HG03565 (cell line): ENCODE data around the gene ZNF618.

ENCODE experiments used
- ATAC-seq: cut with Tn5 transposase; IDR thresholded peaks from one replicate; pipeline ENCODE4 v1.9.1; 2021; ENCODE audit warnings: mild to moderate bottlenecking, moderate library complexity; ENCODE audit not compliant: unreplicated experiment

The ZNF618 gene

DNA sequence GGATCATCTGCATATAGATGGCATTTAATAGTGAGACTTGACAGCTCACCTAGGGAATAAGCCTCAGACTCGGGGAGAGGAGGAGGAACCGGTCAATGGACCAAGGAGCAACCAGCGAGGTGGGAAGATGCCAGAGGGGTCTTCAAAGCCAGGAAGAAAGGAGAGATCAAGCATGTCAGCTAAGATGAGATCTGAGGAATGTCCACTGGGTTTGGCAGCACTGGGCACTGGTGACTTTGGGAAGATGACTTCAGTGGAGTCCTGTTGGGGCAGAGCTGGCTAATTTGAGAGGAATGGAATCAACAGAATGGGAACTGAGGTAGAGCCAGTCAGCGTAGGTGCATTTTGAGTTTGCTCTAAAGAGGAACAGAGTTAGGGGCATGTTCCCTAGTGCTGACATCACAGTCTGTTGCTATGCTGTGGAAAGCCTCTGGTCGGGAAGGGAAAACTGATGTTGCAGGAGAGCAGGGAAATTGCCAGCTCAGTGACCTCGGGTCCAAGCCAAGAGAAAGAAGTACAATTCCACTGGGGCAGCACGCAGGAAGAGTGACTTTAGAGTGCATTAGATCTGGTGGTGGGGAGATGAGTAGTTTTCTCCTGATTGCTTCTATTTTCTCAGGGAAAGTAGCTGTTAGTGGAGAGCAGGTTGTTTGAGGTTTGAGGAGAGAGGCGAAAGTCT lies 56.9 kb downstream of the ZNF618 start:
- ATAC-seq = no peak

DNA sequence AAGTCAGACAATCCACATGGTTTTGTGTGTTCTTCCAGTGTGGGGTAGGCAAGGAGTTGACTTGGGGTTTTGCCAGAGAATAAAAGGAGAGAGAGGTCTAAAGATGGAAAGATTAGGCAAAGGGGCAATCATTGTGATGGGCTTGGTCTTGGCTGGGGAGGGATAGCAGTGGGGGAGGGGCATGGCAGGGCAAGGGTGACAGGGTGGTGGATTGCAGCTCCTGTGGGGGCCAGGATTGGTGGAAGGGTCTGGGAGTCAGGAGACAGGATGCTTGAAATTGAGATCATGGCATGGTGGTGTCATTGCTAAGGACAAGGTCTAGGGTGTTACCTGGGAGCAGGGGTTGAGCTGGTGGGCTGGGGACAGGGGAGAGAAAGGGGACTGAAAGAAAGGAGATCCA lies 57.6 kb downstream of the ZNF618 start:
- no peak for ATAC-seq

DNA sequence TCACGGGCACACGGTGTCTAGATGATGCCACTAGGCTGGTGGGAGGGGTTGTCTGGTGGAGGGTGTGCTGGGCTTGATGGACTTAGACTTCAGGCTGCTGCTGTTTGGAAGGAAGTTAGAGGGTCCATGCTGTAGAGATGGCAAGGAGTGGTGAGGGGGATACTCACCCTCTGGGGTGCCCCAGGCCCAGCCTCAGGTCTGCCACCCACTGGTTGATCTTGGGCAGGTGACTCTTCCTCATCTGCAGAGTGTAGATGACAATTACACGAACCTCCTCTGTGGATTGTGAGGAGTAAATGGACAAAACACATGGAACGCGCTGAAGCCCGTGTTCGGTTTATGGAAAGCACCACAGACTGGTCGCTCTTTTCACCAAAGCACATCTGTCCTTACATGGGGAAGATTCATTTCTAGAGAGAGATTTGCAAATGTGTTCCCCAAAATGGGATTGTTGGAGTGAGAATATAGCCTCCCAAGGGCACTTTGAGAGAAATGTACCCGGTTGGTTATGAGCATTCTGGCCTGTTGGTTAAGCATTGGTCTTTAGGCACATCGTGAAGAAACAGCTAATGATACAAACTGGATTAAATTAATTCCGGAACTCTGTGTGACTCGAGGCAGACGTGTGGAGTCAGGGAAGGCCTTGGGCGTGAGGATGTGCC lies 58.2 kb downstream of the ZNF618 start:
- ATAC-seq = no peak

DNA sequence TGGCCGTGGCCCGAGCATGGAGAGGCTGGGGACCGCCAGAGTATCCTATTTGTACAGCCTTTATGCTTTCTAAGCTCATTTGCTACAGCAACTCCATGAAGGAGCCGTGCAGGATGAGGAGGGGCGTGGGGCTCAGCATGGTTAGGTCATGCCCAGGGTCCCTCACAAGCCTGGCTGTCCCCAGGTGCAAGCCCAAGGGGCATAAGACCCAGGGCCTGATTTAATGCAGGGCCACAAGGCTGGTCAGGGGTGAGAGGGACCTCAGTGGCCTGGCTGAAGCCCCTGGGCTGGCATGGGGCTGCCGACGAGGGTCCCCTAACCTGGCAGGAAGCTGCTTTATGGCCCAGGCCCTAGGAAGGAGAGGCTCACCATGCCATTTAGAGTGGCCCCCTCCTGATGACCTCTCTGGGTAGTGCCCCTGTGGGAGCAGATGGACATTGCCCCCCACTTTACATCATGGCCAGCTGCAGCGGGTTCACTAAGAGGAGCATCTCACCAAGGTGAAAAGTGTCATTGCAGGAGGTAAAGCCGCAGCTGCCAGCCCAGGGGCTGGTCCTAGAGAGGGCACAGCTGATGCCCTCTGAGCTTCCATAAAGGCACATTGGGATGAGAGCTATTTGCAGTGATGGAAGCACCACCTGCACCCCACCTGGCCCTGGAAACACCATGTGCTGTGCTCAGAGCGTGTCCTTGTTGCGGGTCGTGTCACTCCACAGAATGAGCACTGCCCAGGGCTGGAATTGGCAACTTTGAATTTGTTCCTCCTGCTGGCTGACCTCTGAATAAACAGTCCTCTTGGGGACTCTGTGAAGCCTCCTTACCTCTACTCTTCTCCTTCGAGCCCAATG lies 58.9 kb downstream of the ZNF618 start:
- ATAC-seq = no peak

DNA sequence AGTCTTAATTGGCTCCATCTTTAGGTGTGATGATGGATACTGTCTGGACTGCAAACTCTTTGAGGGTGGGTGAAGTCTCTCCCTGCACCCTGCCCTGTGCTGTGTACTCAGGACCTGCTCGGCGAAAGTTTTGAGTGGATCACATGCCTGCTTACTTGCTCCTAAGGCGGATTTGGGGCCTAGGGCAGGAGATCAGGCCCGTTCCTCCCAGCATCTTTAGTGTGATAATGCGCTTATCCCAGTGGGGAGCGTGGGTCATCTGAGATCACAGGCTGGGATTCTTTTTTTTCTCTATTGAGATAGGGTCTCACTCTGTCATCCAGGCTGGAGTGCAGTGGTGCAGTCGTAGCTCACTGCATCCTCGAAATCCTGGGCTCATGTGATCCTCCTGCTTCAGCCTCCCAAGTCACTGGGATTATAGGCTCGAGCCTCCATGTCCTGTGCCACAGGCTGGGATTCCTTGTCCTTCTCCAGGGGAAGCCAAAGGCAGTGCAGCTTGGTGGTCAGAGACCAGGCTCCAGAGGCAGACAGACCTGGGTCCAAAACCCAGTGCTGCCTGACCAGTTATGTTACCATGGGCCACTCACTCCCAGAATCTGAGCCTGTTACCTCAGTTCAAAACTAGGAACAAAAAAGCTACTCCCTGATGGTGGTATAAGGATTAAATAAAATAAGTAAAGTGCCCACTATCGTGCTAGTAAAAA lies 59.7 kb downstream of the ZNF618 start:
- no peak for ATAC-seq

DNA sequence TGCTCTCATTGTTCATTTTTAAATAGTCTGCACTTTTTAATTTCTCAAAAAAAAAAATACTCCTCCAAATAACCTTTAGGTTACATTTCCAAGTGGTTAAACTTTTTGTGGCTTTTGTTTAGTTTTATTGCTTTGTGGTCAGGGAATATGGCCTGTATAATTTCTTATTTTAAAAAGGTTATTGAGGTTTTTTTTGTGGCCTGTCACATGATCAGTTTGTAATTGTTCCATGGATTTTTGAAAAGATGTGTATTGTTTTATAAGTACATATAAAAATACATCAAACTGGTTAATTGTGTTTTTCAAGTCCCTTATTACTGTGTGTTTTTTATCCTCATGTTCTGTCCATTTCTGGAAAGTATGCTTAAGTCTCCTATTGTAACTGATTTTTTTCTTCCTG lies 64.0 kb downstream of the ZNF618 start:
- ATAC-seq = no peak

DNA sequence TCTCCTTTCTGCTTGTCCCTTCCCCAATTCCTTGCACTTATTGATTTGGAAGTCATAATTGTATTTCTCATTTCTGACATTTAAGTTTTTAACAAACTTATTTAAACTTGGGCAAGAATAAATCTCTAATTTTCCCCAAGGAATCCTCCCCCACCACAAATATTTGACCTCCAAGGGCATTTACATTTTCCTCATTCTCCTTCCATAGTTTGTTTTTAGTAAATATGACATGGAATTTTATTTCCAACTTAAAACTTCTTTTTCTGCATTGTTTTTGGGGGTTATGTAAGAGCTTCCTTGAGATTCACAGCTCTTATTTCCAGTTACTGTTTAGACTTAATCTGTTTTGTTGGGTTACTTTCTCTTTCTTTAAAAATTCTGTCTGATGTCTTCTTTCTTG lies 64.9 kb downstream of the ZNF618 start:
- ATAC-seq = no peak

DNA sequence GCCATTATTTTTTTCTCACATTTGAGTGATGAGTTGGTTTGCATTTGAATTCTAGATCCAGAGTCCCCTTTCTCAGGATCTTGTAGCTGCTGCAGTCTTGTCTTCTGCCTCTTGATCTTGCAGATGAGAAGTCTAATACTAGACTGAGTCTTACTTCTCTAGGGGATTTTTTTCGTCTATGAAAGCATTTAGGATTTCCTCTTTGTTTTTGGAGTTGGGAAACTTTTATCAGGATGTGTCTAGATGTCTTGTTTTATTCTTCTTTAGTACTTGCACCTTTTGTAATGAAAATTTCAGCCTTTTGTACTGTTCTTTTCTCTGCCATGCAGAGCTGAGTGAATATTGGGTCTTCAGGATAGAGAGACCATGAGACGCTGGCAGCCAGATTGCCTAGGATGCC lies 65.4 kb downstream of the ZNF618 start:
- no peak for ATAC-seq

DNA sequence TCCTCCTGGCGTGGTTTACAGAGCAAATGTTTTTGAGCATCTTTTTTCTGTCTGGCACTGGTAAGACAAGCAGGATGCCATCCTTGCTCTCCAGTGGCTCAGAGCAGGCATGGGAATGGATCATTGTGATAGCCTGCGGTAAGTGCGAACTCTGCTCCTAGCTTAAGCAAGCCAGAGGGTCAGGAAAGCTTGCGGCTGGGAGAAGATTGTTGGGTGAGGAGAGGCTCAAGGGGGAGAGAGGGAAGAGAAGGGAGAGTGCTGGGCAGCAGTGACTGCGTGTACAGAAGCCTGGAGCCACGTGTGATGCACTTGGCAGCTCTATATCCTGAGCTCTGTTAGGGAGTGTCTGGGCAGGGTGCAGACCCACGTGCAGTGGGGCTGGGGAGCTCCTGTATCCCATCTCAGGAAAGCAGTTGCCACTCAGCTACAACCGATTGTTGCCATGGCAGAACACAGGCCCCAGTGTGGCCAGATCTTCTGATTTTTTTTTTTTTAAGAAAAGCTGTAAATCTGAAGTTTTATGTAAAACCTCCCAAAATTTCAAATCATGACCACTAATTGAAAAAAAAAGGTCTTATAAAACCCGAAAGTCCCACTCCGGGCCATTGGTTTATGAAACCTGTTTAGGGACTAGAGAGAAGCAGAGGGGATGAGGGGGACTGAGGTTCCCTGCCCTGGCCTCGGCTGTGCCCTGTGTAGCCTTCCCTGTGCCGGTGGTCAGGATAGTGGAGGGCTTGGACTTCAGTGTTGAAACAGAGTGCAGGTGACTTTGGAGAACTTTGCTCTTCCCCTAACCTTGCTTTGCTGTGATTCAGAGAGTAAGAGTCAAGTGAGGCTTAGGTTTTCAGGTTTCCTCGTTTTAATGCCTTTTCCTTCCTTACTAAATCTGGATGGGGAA lies 67.3 kb downstream of the ZNF618 start:
- no peak for ATAC-seq

DNA sequence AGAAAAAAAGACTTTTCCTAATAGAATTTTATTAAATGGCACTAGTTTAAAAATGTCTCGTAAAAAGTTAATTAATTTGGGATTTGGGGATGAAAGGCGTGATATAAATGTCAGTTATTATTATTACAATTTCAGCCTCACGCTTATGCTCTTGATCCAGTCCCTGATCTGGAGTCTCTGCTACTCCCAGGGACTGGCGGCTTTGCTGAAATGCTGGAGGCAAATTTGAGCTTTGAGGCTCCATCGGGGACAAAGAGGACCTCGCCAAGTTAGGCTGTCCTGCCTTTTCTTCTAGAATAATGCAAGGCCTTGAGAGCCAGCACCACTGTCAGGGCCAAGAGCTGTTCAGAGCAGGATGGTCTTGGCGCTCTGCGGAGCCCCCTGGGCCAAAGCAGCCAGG lies 69.7 kb downstream of the ZNF618 start:
- ATAC-seq = no peak

DNA sequence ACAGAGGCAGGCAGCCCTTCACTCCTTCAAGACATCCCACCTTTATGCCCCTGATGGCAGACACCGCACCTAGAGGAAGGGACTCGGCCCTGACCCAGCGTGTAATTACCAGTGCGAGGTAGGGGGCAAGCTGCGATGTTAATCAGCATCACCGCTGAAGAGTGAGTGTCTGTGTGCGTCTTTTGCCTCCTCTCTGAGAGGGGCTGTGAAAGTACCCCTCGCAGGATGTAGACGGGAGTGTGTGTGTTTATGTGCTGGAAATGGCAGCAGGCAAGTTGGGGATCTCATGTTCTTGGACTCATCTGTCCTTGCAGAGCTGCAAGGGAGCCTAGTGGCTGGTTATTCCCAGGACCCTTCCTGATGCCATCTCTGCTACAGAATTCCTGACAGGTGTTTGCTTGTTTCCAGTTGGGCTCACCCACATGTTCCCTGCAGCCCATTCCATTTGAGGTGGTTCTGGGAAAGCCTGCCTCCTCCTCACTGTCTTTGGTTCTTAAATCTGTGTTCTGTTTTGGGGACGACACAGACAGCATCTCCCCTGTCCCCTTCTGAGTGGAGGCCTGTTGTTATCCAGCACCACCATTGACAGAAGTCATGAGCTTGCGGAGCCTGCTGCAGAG lies 70.5 kb downstream of the ZNF618 start:
- ATAC-seq = no peak

DNA sequence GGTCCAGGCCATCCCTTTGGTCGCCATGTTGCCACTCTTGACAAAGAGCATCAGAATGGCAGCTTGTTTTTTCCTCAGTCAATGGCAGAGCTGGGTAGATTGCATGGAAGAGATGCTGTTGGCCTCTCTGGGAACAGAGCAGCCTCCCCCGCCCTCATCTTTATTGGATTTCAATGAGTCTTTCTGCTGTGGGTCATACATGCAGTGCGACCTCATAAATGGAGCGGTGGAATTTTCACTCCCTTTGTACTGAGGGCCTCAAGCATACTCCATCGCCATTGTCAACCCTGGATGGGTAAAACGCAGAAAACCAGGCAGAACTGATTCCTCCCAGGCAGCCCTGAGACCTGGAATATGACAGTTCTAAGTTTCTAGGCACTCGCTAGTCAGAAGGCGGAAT lies 71.8 kb downstream of the ZNF618 start:
- no peak for ATAC-seq

DNA sequence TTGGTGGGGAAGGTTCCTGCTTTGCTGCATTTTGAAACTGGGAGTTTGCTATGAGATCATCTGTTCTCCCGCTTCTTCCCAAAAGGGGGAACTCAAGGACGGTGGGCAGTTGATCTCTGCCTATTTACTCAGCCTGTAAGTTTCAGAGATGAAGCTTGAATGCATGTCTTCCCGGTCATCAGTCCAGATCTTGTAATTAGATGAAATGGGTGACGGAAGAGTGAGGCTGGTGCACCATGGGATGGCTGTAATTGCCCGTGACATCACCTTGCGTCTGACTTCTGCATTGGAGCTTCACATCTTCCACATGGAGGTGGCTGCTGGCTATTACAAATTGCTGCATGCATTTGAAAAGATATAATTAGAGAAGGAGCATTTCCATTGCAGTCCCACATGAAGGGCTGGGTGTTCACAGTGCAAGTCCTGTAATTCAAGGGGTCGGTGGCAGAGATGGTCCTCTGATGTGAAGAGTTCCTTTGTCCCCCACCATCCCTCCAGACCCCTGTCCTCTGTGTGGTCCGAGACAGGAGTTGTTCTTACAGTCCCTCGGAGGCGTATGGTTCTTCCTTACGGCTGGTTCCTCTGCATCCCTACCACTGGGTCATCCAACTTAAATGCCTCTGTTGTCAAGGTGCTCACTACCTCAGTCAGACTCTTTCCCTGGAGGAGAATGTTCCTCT lies 72.9 kb downstream of the ZNF618 start:
- no peak for ATAC-seq

DNA sequence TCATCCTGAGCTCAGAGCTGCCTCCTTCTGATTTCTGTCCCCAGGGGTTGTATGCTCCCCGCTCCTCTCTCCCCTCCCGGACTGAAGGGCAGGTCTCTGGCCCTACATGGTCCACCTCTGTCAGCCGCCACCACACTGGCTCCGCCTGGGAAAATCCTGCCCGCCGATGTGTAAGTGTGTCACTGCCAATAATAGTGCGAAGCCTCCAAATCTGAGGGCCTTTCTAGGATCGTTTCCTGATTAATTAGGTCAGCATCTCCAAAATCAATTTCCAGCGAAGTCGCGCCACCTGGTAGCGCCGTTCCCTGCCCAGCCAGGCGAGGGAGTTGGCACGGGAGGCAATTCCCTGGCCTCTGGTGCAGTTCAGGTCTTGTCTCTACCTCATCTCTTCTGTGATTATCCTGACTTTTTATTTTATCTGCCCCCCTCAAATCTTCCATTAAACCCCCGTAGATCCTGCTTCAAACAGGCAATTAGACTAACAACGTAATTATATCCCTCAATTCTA lies 73.5 kb downstream of the ZNF618 start:
- ATAC-seq = no peak

DNA sequence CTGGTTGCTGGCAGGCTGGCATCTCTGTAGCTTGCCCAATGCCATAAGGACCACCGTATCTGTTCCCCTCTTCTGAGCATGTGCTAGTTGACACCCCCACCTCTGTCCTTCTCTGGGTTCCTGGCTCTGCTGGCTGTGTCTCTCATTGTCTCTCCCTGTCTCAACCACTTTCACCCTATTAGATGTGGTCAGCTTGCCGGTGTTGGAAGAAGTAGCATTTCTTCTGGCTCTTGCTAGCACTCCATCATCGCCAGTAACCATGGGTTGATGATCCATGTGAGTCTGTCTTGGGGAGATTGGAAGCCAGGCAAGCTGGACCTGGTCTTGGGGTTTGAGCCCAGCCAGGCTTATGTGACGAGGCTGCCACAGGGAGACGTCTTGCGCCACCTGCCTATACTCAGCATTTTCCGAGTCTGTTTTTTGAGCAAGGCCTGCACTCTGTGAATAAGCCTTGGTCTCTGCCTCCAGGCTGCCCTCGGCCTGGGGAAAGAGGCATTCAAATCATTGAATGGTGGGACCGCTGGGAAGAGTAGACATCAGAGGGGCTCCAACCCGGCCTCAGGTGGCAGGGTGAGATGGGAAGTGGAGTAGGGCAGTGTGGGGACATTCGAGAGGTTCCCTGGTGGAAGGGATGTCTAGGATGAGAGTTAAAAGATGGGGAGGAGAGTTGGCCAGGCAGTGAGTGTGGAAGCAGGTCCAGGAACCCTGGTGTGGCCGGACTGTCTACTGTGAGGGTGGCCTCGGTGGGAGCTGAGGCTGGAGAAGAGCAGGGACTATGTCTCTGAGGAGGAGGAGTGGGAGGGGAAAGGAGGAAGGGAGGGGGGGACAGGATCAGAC lies 74.3 kb downstream of the ZNF618 start:
- ATAC-seq = no peak

DNA sequence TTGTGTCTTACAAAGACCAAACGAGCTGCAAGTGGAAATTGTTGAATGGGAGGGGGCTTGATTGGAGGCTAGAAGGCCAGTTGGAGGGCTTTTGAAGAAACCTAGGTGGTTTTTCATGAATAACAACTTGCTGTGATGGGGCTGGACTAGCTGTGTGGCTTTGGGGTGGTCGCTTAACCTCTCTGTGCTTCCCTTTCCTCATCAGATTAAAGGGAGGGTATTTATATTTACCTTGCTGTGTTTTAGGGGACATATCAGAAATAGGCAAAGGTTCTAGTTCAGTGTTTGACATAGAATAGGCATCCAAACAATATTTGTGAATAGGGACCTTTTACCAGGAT lies 74.9 kb downstream of the ZNF618 start:
- ATAC-seq = no peak

DNA sequence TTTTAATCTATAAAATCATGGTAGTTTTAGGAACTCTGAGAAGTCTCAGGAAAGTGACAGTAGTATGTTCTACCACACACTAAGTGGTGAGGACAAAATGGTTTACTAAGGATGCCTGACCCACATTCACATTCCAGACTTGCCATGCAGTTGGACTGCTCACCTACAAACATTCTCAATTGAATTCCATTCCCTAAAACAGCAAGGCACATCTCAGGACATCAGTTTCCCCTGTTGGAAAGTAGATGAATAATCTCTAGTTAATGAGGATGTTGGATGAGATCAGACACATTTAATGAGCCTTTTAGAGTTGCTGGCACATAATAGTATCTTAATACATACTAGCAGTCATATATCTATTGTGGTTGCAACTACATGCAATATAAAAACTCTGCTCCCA lies 76.6 kb downstream of the ZNF618 start:
- ATAC-seq = no peak

DNA sequence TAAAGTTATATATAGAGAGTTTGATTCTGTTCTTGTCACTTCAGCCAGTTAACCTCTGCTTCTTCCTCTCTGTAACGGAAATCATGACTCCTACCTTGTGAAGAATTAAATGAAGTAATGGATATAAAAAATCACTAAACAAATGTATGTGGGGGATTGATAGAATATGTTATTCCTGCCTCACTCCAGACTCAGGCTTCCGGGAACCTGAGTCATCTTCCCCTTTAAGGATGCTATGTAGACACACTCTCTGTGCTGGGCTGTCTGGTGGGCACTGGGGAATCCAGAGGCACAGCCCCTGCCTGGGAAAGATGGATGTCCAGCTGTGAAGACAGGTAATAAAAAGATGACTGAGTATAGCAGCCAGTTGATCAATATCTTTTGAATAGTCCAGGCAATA lies 77.4 kb downstream of the ZNF618 start:
- ATAC-seq = no peak
